ENCODE data around the gene THAP7.

DNA sequence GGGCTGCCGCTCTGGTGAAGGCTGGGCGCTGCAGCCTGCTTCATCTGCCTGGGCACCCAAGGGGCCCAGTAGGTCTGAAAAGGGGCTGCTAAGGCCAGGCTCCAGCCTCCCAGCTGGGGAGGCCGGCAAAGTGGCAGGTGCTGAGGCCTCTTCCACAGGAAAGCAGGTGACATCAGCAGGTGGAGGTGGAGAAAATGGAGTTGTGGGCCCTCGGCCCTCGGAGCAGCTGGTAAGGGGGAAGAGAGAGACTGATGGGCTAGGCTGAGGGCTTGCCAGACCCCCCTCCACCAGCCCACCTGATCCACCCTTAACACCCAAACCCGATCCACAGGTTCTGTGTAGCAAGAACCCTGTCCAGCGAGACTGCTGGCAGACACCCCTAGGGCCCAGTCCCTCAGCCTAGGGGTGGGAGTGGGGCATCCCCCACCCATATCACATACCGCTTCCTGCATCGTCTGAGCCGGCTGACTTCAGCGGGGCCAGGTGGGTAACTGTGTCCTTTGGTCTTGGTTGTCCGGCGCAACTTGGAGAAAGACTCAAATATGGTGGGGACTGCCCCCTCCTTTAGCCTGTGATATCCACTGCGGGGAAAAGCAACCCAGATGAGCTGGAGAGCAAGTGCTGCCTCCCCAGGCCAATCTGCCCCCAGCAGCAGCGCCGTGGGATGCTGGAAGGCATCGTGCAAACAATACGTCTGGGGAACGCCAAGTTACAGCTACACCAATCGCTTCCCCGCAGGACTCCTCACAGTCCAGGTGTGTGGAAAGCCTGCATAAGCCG, 1.5 kb downstream of the THAP7 start:
- TF ChIP-seq, protein P1, sequence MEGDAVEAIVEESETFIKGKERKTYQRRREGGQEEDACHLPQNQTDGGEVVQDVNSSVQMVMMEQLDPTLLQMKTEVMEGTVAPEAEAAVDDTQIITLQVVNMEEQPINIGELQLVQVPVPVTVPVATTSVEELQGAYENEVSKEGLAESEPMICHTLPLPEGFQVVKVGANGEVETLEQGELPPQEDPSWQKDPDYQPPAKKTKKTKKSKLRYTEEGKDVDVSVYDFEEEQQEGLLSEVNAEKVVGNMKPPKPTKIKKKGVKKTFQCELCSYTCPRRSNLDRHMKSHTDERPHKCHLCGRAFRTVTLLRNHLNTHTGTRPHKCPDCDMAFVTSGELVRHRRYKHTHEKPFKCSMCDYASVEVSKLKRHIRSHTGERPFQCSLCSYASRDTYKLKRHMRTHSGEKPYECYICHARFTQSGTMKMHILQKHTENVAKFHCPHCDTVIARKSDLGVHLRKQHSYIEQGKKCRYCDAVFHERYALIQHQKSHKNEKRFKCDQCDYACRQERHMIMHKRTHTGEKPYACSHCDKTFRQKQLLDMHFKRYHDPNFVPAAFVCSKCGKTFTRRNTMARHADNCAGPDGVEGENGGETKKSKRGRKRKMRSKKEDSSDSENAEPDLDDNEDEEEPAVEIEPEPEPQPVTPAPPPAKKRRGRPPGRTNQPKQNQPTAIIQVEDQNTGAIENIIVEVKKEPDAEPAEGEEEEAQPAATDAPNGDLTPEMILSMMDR (IDR thresholded peaks at IDR 0.05; ENCODE audit: insufficient read depth, low read depth, low read length) = no peak
- TF ChIP-seq EZH2 (IDR thresholded peaks at IDR 0.05; ENCODE audit: insufficient read depth, low read length) = no peak
